Activated T-cell treated with anti-CD3 and anti-CD28 coated beads, Interleukin-2, amount 50 U/mL, for 4 hours (primary cell): ENCODE results near the gene APOO. TPM values are rescaled to one million over a fixed set of nuclear protein-coding genes. Genes with fewer than 3 reads are reported as not detected.
A peak's percentile ranks its signal among the peaks of the same experiment; 100 is the strongest.
"Not testable (repeated sequence)": the region's sequence is repeated elsewhere in the genome, so short reads cannot be mapped to it uniquely, and the experiment has no call there.

Source experiments
- ATAC-seq, 2 donors: fragments of 200-7000 bp; cut with Tn5 transposase; one replicate each; pipeline ENCODE4 v1.10.0; 2021
- DNase-seq: peaks from one replicate; pipeline ENCODE4 v3.0.0-alpha.2; 2020
- H3K27me3 Mint-ChIP-seq: one replicate; pipeline ENCODE4 v1.8.0; 2021; ENCODE audit warnings: low read depth, mixed read lengths
- H3K36me3 Mint-ChIP-seq: one replicate; pipeline ENCODE4 v1.8.0; 2022; ENCODE audit warnings: mixed read lengths; ENCODE audit not compliant: insufficient read depth
- H3K4me1 Mint-ChIP-seq: one replicate; pipeline ENCODE4 v1.8.0; 2021; ENCODE audit warnings: low read depth, mixed read lengths
- H3K4me3 Mint-ChIP-seq: one replicate; pipeline ENCODE4 v1.8.0; 2021; ENCODE audit warnings: mild to moderate bottlenecking, moderate library complexity, mixed read lengths
- H3K9me3 Mint-ChIP-seq: one replicate; pipeline ENCODE4 v1.8.0; 2021; ENCODE audit warnings: mixed read lengths
- total RNA-seq, 3 donors: library from RNA; stranded (reverse); gene quantifications; one replicate each; pipeline ENCODE4 v1.2.1, GENCODE V29; 2021

APOO gene
- total RNA-seq, 3 donors from 2014 or later, result 29.7 to 36.7 (median 31.8) TPM

GRCh38 chrX:23894993-23895392 is 12.7 kb downstream of the APOO start:
- DNase-seq, H3K36me3 Mint-ChIP-seq, H3K27me3 Mint-ChIP-seq, H3K4me3 Mint-ChIP-seq, H3K4me1 Mint-ChIP-seq, H3K9me3 Mint-ChIP-seq, ATAC-seq: not testable (repeated sequence)

GRCh38 chrX:23890933-23891332 is 16.8 kb downstream of the APOO start:
- Mint-ChIP-seq H3K27me3 (no peaks in the 10 kb centered on the region), H3K4me3 (no peak overlapping the region), H3K9me3 (no peaks in the 10 kb centered on the region), H3K36me3 (no peaks in the 10 kb centered on the region), H3K4me1 (no peaks in the 10 kb centered on the region)
- DNase-seq, result no peak
- no peak for ATAC-seq

GRCh38 chrX:23888887-23889501 is 18.7 kb downstream of the APOO start:
- H3K4me1 Mint-ChIP-seq, result peaks cover 2% of the 10 kb centered on the region
- no peaks in the 10 kb centered on the region for H3K27me3 Mint-ChIP-seq
- no peaks in the 10 kb centered on the region for H3K9me3 Mint-ChIP-seq
- H3K36me3 Mint-ChIP-seq, result no peaks in the 10 kb centered on the region
- DNase-seq (no peak), ATAC-seq (no peak)
- H3K4me3 Mint-ChIP-seq, result no peak overlapping the region

- DNase-seq (no peak), ATAC-seq (no peak)
- no peaks in the 10 kb centered on the region for H3K9me3 Mint-ChIP-seq
- no peaks in the 10 kb centered on the region for H3K27me3 Mint-ChIP-seq
- no peak overlapping the region for H3K4me3 Mint-ChIP-seq
- H3K4me1 Mint-ChIP-seq, result peaks cover 8% of the 10 kb centered on the region
- no peaks in the 10 kb centered on the region for H3K36me3 Mint-ChIP-seq
Observed at GRCh38 chrX:23887918-23888317, 19.8 kb downstream of the APOO start.

- H3K4me3 Mint-ChIP-seq, result no peak overlapping the region
- peaks cover 8% of the 10 kb centered on the region for H3K4me1 Mint-ChIP-seq
- no peaks in the 10 kb centered on the region for H3K27me3 Mint-ChIP-seq
- ATAC-seq (no peak), DNase-seq (no peak)
- no peaks in the 10 kb centered on the region for H3K9me3 Mint-ChIP-seq
- H3K36me3 Mint-ChIP-seq, result no peaks in the 10 kb centered on the region
Observed at GRCh38 chrX:23887451-23887850, 20.3 kb downstream of the APOO start.

- ATAC-seq (no peak), DNase-seq (no peak)
- H3K27me3 Mint-ChIP-seq, result no peaks in the 10 kb centered on the region
- H3K4me1 Mint-ChIP-seq, result peaks cover 8% of the 10 kb centered on the region
- H3K36me3 Mint-ChIP-seq, result no peaks in the 10 kb centered on the region
- no peaks in the 10 kb centered on the region for H3K9me3 Mint-ChIP-seq
- H3K4me3 Mint-ChIP-seq, result no peak overlapping the region
Observed at GRCh38 chrX:23885803-23886202, 21.9 kb downstream of the APOO start.

GRCh38 chrX:23884427-23885024 is 23.2 kb downstream of the APOO start:
- Mint-ChIP-seq H3K36me3 (no peaks in the 10 kb centered on the region), H3K27me3 (no peaks in the 10 kb centered on the region), H3K4me3 (no peak overlapping the region), H3K9me3 (no peaks in the 10 kb centered on the region), H3K4me1 (peaks cover 8% of the 10 kb centered on the region)
- ATAC-seq (no peak), DNase-seq (no peak)

GRCh38 chrX:23883737-23884354 is 23.9 kb downstream of the APOO start:
- ATAC-seq (peak; percentile 59 to 65), DNase-seq (no peak)
- Mint-ChIP-seq H3K27me3 (no peaks in the 10 kb centered on the region), H3K36me3 (no peaks in the 10 kb centered on the region), H3K4me3 (no peak overlapping the region), H3K9me3 (no peaks in the 10 kb centered on the region), H3K4me1 (peaks cover 8% of the 10 kb centered on the region)

- Mint-ChIP-seq H3K4me1 (peaks cover 8% of the 10 kb centered on the region), H3K9me3 (no peaks in the 10 kb centered on the region), H3K4me3 (no peak overlapping the region), H3K27me3 (no peaks in the 10 kb centered on the region), H3K36me3 (no peaks in the 10 kb centered on the region)
- DNase-seq (no peak), ATAC-seq (no peak)
Observed at GRCh38 chrX:23879380-23880090, 28.2 kb downstream of the APOO start.

- H3K36me3 Mint-ChIP-seq, result peaks cover 6% of the 10 kb centered on the region
- H3K27me3 Mint-ChIP-seq, result no peaks in the 10 kb centered on the region
- no peak overlapping the region for H3K4me3 Mint-ChIP-seq
- H3K9me3 Mint-ChIP-seq, result no peaks in the 10 kb centered on the region
- no peak for ATAC-seq
- DNase-seq, result no peak
- no peaks in the 10 kb centered on the region for H3K4me1 Mint-ChIP-seq
Observed at GRCh38 chrX:23871905-23872546, 35.7 kb downstream of the APOO start.

GRCh38 chrX:23870041-23870440 is 37.7 kb downstream of the APOO start:
- ATAC-seq, result no peak
- H3K9me3 Mint-ChIP-seq, result no peaks in the 10 kb centered on the region

GRCh38 chrX:23864742-23865326 is 42.9 kb downstream of the APOO start:
- Mint-ChIP-seq H3K9me3 (no peaks in the 10 kb centered on the region), H3K27me3 (no peaks in the 10 kb centered on the region), H3K4me3 (no peak overlapping the region), H3K36me3 (peaks cover 4% of the 10 kb centered on the region), H3K4me1 (peaks cover 5% of the 10 kb centered on the region)
- ATAC-seq (no peak), DNase-seq (no peak)

More at GRCh38 chrX:23870041-23870440, 37.7 kb downstream of the APOO start:
- no peaks in the 10 kb centered on the region for H3K4me1 Mint-ChIP-seq
- H3K4me3 Mint-ChIP-seq, result no peak overlapping the region
- H3K36me3 Mint-ChIP-seq, result peaks cover 6% of the 10 kb centered on the region
- no peak for DNase-seq
- H3K27me3 Mint-ChIP-seq, result no peaks in the 10 kb centered on the region

- H3K4me1 Mint-ChIP-seq, H3K27me3 Mint-ChIP-seq, H3K9me3 Mint-ChIP-seq, DNase-seq, H3K4me3 Mint-ChIP-seq, H3K36me3 Mint-ChIP-seq, ATAC-seq: not testable (repeated sequence)
Observed at GRCh38 chrX:23861952-23862351, 45.8 kb downstream of the APOO start.
